Omental fat pad (tissue), 4 donors: ENCODE measurements around the gene PDCL3. TPM values are rescaled to one million over a fixed set of nuclear protein-coding genes. Genes with fewer than 3 reads are reported as not detected.

ENCODE experiments used
- ATAC-seq: fragments of 150-250 bp; one replicate; pipeline ENCODE4 v1.9.1; 2016; ENCODE audit warnings: mild to moderate bottlenecking, moderate library complexity; ENCODE audit not compliant: low FRiP score
- DNase-seq: peaks from one replicate; pipeline ENCODE4 v3.0.0-alpha.2; 2019; ENCODE audit warnings: low spot score
- CTCF ChIP-seq, 3 donors: fragments of 450-650 bp; IDR thresholded peaks; one replicate each; pipeline ENCODE4 v1.5.1; 2016 to 2017; ENCODE audit warnings: antibody characterized with exemption in 3 of 3, mild to moderate bottlenecking in 3 of 3, moderate library complexity in 2 of 3
- total RNA-seq, 4 donors: library from RNA; depleted of rRNA; stranded (reverse); fragments of >200 nt; gene quantifications; one replicate each; pipeline ENCODE4 v1.1.0, GENCODE V29; 2016

The PDCL3 gene
- total RNA-seq, 4 donors from 2014 or later = 11.3 to 17.4 (median 14.0) TPM

- no peak for ATAC-seq
- no peak for DNase-seq
- no peak for TF ChIP-seq CTCF (IDR thresholded peaks at IDR 0.05)
Observed at GRCh38 chr2:100615886-100616285, 53.1 kb downstream of the PDCL3 start.

- DNase-seq = no peak
- no peak for ATAC-seq
Observed at GRCh38 chr2:100616841-100617390, 54.1 kb downstream of the PDCL3 start.

GRCh38 chr2:100619951-100620350 is 57.2 kb downstream of the PDCL3 start:
- DNase-seq (no peak), ATAC-seq (no peak)
- no peak for TF ChIP-seq CTCF (IDR thresholded peaks at IDR 0.05)

More at GRCh38 chr2:100616841-100617390, 54.1 kb downstream of the PDCL3 start:
- no peak for TF ChIP-seq CTCF (IDR thresholded peaks at IDR 0.05)

- no peak for TF ChIP-seq CTCF (IDR thresholded peaks at IDR 0.05)
- ATAC-seq = no peak
- DNase-seq = no peak
Observed at GRCh38 chr2:100620481-100620880, 57.7 kb downstream of the PDCL3 start.

GRCh38 chr2:100621371-100621951 is 58.7 kb downstream of the PDCL3 start:
- DNase-seq (no peak), ATAC-seq (no peak)
- TF ChIP-seq CTCF (IDR thresholded peaks at IDR 0.05) = no peak

GRCh38 chr2:100623033-100623715 is 60.4 kb downstream of the PDCL3 start:
- ATAC-seq (no peak), DNase-seq (no peak)
- no peak for TF ChIP-seq CTCF (IDR thresholded peaks at IDR 0.05)

GRCh38 chr2:100623930-100624329 is 61.1 kb downstream of the PDCL3 start:
- DNase-seq (no peak), ATAC-seq (no peak)
- no peak for TF ChIP-seq CTCF (IDR thresholded peaks at IDR 0.05)
